Neural crest cell (in vitro differentiated cells): ENCODE data around the gene EFCAB11. TPM values are rescaled to one million over a fixed set of nuclear protein-coding genes. Genes with fewer than 3 reads are reported as not detected.
A peak's percentile ranks its signal among the peaks of the same experiment; 100 is the strongest.

Experiments used
- DNase-seq: peaks from one replicate; pipeline ENCODE4 v3.0.0; 2021; ENCODE audit warnings: low read depth, mixed read lengths, low spot score
- H3K27ac Mint-ChIP-seq: one replicate; pipeline ENCODE4 v1.8.0; 2021; ENCODE audit warnings: mild to moderate bottlenecking, mixed read lengths; ENCODE audit not compliant: unreplicated experiment
- H3K27me3 Mint-ChIP-seq: 2 replicates; pipeline ENCODE4 v1.8.0; 2021; ENCODE audit warnings: low read depth, mild to moderate bottlenecking, mixed read lengths
- H3K36me3 Mint-ChIP-seq: 2 replicates; pipeline ENCODE4 v1.8.0; 2021; ENCODE audit warnings: low read depth, mild to moderate bottlenecking, mixed read lengths
- H3K4me1 Mint-ChIP-seq: 2 replicates; pipeline ENCODE4 v1.8.0; 2021; ENCODE audit warnings: mixed read lengths
- H3K4me3 Mint-ChIP-seq: one replicate; pipeline ENCODE4 v1.8.0; 2021; ENCODE audit warnings: mild to moderate bottlenecking, mixed read lengths
- H3K9me3 Mint-ChIP-seq: 2 replicates; pipeline ENCODE4 v1.8.0; 2021; ENCODE audit warnings: mixed read lengths
- CTCF ChIP-seq: fragments of 200-600 bp; sonication (generic); conservative IDR thresholded peaks from 2 replicates; pipeline ENCODE4 v1.5.0; 2021; ENCODE audit warnings: antibody characterized with exemption, mild to moderate bottlenecking
- total RNA-seq: library from RNA; stranded (reverse); gene quantifications from 2 replicates; pipeline ENCODE4 v1.2.1, GENCODE V29; 2021

The EFCAB11 gene
- total RNA-seq, 1 donor from 2014 or later: 15.4 TPM

- Mint-ChIP-seq H3K27ac (peak overlapping the region; percentile 98), H3K4me1 (peaks cover 54% of the 10 kb centered on the region), H3K4me3 (peak overlapping the region; percentile 99), H3K9me3 (no peaks in the 10 kb centered on the region), H3K27me3 (no peaks in the 10 kb centered on the region), H3K36me3 (peaks cover 4% of the 10 kb centered on the region)
- TF ChIP-seq CTCF: no peak
- no peak for DNase-seq
These were observed 2.8 kb upstream of the EFCAB11 start for GRCh38 chr14:89957376-89957775.

- no peak for DNase-seq
- H3K9me3 Mint-ChIP-seq: no peaks in the 10 kb centered on the region
- H3K4me1 Mint-ChIP-seq: peaks cover 54% of the 10 kb centered on the region
- H3K36me3 Mint-ChIP-seq: peaks cover 4% of the 10 kb centered on the region
- peak overlapping the region; percentile 99 for H3K4me3 Mint-ChIP-seq
- no peaks in the 10 kb centered on the region for H3K27me3 Mint-ChIP-seq
- no peak for TF ChIP-seq CTCF
- H3K27ac Mint-ChIP-seq: peak overlapping the region; percentile 98
These were observed 2.1 kb upstream of the EFCAB11 start for GRCh38 chr14:89956661-89957009.

DNA sequence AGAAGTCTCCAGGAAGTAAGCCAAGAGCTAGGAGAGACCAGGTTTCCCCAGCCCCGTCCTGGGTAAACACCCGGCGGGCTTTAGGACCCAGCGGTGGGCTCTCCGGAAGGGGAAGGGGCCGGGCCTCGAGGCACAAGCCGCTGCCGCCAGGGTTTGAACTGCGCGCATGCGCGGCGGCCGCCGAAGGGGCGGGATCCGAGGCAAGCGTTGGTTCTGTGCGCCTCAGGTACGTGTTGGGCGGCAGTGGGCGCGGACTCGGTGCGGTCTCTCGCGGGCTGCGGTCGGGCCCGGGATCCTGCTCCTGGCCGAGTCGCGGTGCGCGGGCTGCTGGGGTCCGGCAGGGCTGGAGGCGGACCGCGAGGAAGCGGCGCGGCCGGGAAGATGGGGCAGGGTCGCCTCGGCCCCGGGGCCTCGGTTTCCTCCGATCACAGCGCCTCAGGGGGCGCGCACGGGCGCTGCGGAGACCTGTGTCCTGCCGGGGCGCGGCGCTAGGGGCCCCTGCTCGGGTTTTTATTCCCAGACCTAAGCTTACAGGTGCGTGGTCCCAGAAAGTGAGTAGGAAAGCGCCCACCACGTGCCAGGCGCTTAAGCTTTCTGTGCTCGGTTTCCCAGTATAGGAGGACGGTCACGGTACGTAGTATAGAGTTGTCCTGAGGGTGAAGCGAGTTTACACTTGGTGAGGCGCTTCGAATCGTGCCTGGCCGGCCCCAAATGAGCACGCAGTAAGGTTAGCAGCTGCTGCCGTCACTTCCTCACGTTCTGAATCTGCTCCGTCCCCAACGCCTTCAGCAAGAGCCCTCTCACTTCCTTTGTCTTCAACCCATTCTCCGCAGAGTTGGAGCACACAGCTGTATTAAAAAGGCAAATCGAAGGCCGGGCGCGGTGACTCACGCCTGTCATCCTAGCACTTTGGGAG is 1.5 kb upstream of the EFCAB11 start, which contains the start of gene TDP1:
TDP1 (plus strand) TSS at position 183 of the 916 bp plus-strand sequence. CDS start 7,188 bp downstream, outside the sequence.
- Mint-ChIP-seq H3K36me3 (peaks cover 4% of the 10 kb centered on the region), H3K4me3 (peak within 1 kb of the TSS; percentile 99), H3K27me3 (no peaks in the 10 kb centered on the region), H3K9me3 (no peaks in the 10 kb centered on the region), H3K4me1 (peaks cover 52% of the 10 kb centered on the region), H3K27ac (peak within 1 kb of the TSS; percentile 98)
- peak; percentile 27 for TF ChIP-seq CTCF
- peak; percentile 92 for DNase-seq

DNA sequence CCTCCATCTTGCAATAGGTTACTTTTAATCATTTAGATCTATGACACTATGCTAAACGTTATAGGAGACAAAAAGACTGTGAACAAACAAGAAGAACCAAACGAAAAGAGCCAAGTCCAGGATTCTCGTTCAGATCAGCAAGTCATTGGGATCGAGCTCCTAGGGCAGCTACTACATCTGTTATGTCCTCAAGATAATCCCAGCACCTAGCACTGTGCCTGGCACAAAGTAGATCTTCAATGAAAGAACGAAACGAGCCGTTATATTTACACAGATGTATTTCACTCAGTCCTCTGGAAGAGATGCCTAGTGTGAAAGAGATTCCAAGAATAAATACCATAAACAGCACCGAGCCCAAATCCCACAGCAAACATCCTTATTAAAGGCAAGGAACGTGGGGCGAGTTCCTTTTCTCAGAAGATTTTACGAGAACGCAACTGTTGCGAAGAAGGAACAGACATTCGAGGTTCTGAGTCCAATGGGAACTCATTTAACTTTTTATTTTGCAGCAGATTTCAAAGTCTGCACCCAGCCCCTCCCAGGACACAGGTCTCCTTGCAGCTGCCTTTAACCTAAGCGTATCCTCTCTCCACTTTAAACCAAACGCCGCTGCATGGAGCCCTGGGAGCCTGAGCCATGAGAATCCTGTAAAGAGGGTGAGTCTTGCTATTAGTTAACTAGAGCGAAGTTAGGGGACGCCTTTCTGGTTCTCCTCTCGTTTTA is 653 bp upstream of the EFCAB11 start:
- H3K4me1 Mint-ChIP-seq: peaks cover 45% of the 10 kb centered on the region
- no peak for TF ChIP-seq CTCF
- no peak for DNase-seq
- no peaks in the 10 kb centered on the region for H3K9me3 Mint-ChIP-seq
- H3K27ac Mint-ChIP-seq: peak overlapping the region; percentile 77
- peak overlapping the region; percentile 96 for H3K4me3 Mint-ChIP-seq
- no peaks in the 10 kb centered on the region for H3K27me3 Mint-ChIP-seq
- no peaks in the 10 kb centered on the region for H3K36me3 Mint-ChIP-seq

DNA sequence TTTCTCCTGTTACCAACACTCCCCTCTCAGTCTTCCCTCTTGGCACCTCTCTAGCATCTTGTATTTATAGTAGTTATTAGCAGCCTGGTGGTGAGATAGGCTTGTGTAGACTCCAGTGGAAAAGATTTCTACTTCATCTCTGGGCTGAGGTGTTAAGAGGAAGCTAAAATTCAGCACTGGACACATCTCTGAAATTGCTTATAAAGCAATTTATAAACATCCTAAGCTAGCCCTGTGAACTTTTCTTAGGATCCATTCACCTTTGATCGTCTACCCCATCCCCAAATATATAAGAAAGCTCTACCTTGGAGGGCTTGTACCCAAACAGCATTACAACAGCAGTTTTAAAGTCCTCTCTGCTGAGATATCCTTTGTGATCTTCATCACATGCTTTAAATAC is 928 bp downstream of the EFCAB11 start:
- Mint-ChIP-seq H3K4me1 (peaks cover 45% of the 10 kb centered on the region), H3K4me3 (peak overlapping the region; percentile 96), H3K36me3 (peaks cover 1% of the 10 kb centered on the region), H3K27ac (no peak overlapping the region), H3K27me3 (no peaks in the 10 kb centered on the region), H3K9me3 (no peaks in the 10 kb centered on the region)
- TF ChIP-seq CTCF: no peak
- DNase-seq: no peak
